ENCODE results near the gene CHN2.

GRCh38 chr7:29173458-29173857 lies 21.1 kb upstream of the CHN2 start:
- no peak for TF ChIP-seq CTCF (IDR thresholded peaks at IDR 0.05)
- no peak for TF ChIP-seq POLR2AphosphoS5 (IDR thresholded peaks at IDR 0.05)
- TF ChIP-seq POLR2A (IDR thresholded peaks at IDR 0.05) = no peak

Measured in prostate gland (tissue), 2 donors.